ENCODE data around the gene HES4.
"Not testable (repeated sequence)": the region's sequence is repeated elsewhere in the genome, so short reads cannot be mapped to it uniquely, and the experiment has no call there.

Gene HES4

GRCh38 chr1:997993-998744, 1.7 kb downstream of the HES4 start:
- Histone ChIP-seq H3K9me3 (ENCODE audit: control insufficient read depth, insufficient read depth, low read length) (no peaks in the 10 kb centered on the region), H3K4me1 (ENCODE audit: control insufficient read depth, insufficient read depth, low read length) (peaks cover 5% of the 10 kb centered on the region; the same call in 1 of the 2 replicates), H3K27ac (ENCODE audit: low read length) (no peak overlapping the region), H3K4me3 (ENCODE audit: low read length) (peak overlapping the region; percentile 50; the same call in 1 of the 2 replicates), H3K27me3 (ENCODE audit: control insufficient read depth, insufficient read depth, low read length) (peaks cover 24% of the 10 kb centered on the region), H3K36me3 (ENCODE audit: control insufficient read depth, insufficient read depth, low read length) (no peaks in the 10 kb centered on the region; the same call in 1 of the 2 replicates)
- no CpG with 5 or more reads among the region's 75 CpGs for WGBS (ENCODE audit: insufficient coverage, insufficient read length)
- no peak for DNase-seq (ENCODE audit: low read depth, low spot score)

GRCh38 chr1:997713-997992, 2.2 kb downstream of the HES4 start:
- no CpG with 5 or more reads among the region's 3 CpGs for WGBS (ENCODE audit: insufficient coverage, insufficient read length)
- no peaks in the 10 kb centered on the region for H3K9me3 ChIP-seq (ENCODE audit: control insufficient read depth, insufficient read depth, low read length)
- DNase-seq (ENCODE audit: low read depth, low spot score) = no peak
- H3K27me3 ChIP-seq (ENCODE audit: control insufficient read depth, insufficient read depth, low read length) = peaks cover 24% of the 10 kb centered on the region
- H3K36me3 ChIP-seq (ENCODE audit: control insufficient read depth, insufficient read depth, low read length) = no peaks in the 10 kb centered on the region; the same call in 1 of the 2 replicates
- no peak overlapping the region for H3K4me3 ChIP-seq (ENCODE audit: low read length)
- peaks cover 5% of the 10 kb centered on the region; the same call in 1 of the 2 replicates for H3K4me1 ChIP-seq (ENCODE audit: control insufficient read depth, insufficient read depth, low read length)
- no peak overlapping the region for H3K27ac ChIP-seq (ENCODE audit: low read length)

- no peak for DNase-seq (ENCODE audit: low read depth, low spot score)
- H3K36me3 ChIP-seq (ENCODE audit: control insufficient read depth, insufficient read depth, low read length) = no peaks in the 10 kb centered on the region; the same call in 1 of the 2 replicates
- peaks cover 24% of the 10 kb centered on the region for H3K27me3 ChIP-seq (ENCODE audit: control insufficient read depth, insufficient read depth, low read length)
- peaks cover 5% of the 10 kb centered on the region; the same call in 1 of the 2 replicates for H3K4me1 ChIP-seq (ENCODE audit: control insufficient read depth, insufficient read depth, low read length)
- no CpG with 5 or more reads among the region's 24 CpGs for WGBS (ENCODE audit: insufficient coverage, insufficient read length)
- H3K27ac ChIP-seq (ENCODE audit: low read length) = no peak overlapping the region
- no peak overlapping the region for H3K4me3 ChIP-seq (ENCODE audit: low read length)
- H3K9me3 ChIP-seq (ENCODE audit: control insufficient read depth, insufficient read depth, low read length) = no peaks in the 10 kb centered on the region
These were observed 2.8 kb downstream of the HES4 start for GRCh38 chr1:996851-997712.

- H3K4me1 ChIP-seq (ENCODE audit: control insufficient read depth, insufficient read depth, low read length) = peaks cover 5% of the 10 kb centered on the region; the same call in 1 of the 2 replicates
- H3K9me3 ChIP-seq (ENCODE audit: control insufficient read depth, insufficient read depth, low read length) = no peaks in the 10 kb centered on the region
- no peak overlapping the region for H3K27ac ChIP-seq (ENCODE audit: low read length)
- H3K27me3 ChIP-seq (ENCODE audit: control insufficient read depth, insufficient read depth, low read length) = peaks cover 24% of the 10 kb centered on the region
- H3K36me3 ChIP-seq (ENCODE audit: control insufficient read depth, insufficient read depth, low read length) = no peaks in the 10 kb centered on the region; the same call in 1 of the 2 replicates
- DNase-seq (ENCODE audit: low read depth, low spot score) = no peak
- no peak overlapping the region for H3K4me3 ChIP-seq (ENCODE audit: low read length)
- no CpG with 5 or more reads among the region's 30 CpGs for WGBS (ENCODE audit: insufficient coverage, insufficient read length)
These were observed 3.9 kb downstream of the HES4 start for GRCh38 chr1:995665-996633.

- not testable (repeated sequence) for H3K9me3 ChIP-seq (ENCODE audit: control insufficient read depth, insufficient read depth, low read length); H3K4me1 ChIP-seq (ENCODE audit: control insufficient read depth, insufficient read depth, low read length); H3K36me3 ChIP-seq (ENCODE audit: control insufficient read depth, insufficient read depth, low read length); H3K27ac ChIP-seq (ENCODE audit: low read length); DNase-seq (ENCODE audit: low read depth, low spot score); H3K4me3 ChIP-seq (ENCODE audit: low read length)
- WGBS (ENCODE audit: insufficient coverage, insufficient read length) = no CpG with 5 or more reads among the region's 6 CpGs
- peaks cover 24% of the 10 kb centered on the region for H3K27me3 ChIP-seq (ENCODE audit: control insufficient read depth, insufficient read depth, low read length)
These were observed 5.4 kb downstream of the HES4 start for GRCh38 chr1:994546-994945.

GRCh38 chr1:993379-993995, 6.4 kb downstream of the HES4 start:
- no peak overlapping the region for H3K27ac ChIP-seq (ENCODE audit: low read length)
- no peak overlapping the region for H3K4me3 ChIP-seq (ENCODE audit: low read length)
- H3K27me3 ChIP-seq (ENCODE audit: control insufficient read depth, insufficient read depth, low read length) = peaks cover 18% of the 10 kb centered on the region
- H3K4me1 ChIP-seq (ENCODE audit: control insufficient read depth, insufficient read depth, low read length) = 0 out of 2 replicates have a peak, but pooled peaks cover 3% of the 10 kb centered on the region
- WGBS (ENCODE audit: insufficient coverage, insufficient read length) = no CpG with 5 or more reads among the region's 15 CpGs
- DNase-seq (ENCODE audit: low read depth, low spot score) = no peak
- no peaks in the 10 kb centered on the region for H3K9me3 ChIP-seq (ENCODE audit: control insufficient read depth, insufficient read depth, low read length)
- H3K36me3 ChIP-seq (ENCODE audit: control insufficient read depth, insufficient read depth, low read length) = no peaks in the 10 kb centered on the region; the same call in 1 of the 2 replicates

GRCh38 chr1:992362-992761, 7.5 kb downstream of the HES4 start:
- no CpG with 5 or more reads among the region's 7 CpGs for WGBS (ENCODE audit: insufficient coverage, insufficient read length)
- H3K27me3 ChIP-seq (ENCODE audit: control insufficient read depth, insufficient read depth, low read length) = peaks cover 7% of the 10 kb centered on the region
- DNase-seq (ENCODE audit: low read depth, low spot score) = no peak

GRCh38 chr1:991895-992294, 8.0 kb downstream of the HES4 start:
- Histone ChIP-seq H3K27me3 (ENCODE audit: control insufficient read depth, insufficient read depth, low read length) (peaks cover 2% of the 10 kb centered on the region), H3K4me3 (ENCODE audit: low read length) (no peak overlapping the region), H3K36me3 (ENCODE audit: control insufficient read depth, insufficient read depth, low read length) (no peaks in the 10 kb centered on the region), H3K4me1 (ENCODE audit: control insufficient read depth, insufficient read depth, low read length) (no peaks in the 10 kb centered on the region), H3K9me3 (ENCODE audit: control insufficient read depth, insufficient read depth, low read length) (no peaks in the 10 kb centered on the region), H3K27ac (ENCODE audit: low read length) (no peak overlapping the region)
- no CpG with 5 or more reads among the region's 10 CpGs for WGBS (ENCODE audit: insufficient coverage, insufficient read length)
- DNase-seq (ENCODE audit: low read depth, low spot score) = no peak

More at GRCh38 chr1:992362-992761, 7.5 kb downstream of the HES4 start:
- Histone ChIP-seq H3K4me3 (ENCODE audit: low read length) (no peak overlapping the region), H3K36me3 (ENCODE audit: control insufficient read depth, insufficient read depth, low read length) (no peaks in the 10 kb centered on the region), H3K27ac (ENCODE audit: low read length) (no peak overlapping the region), H3K9me3 (ENCODE audit: control insufficient read depth, insufficient read depth, low read length) (no peaks in the 10 kb centered on the region), H3K4me1 (ENCODE audit: control insufficient read depth, insufficient read depth, low read length) (no peaks in the 10 kb centered on the region)

- not testable (repeated sequence) for H3K36me3 ChIP-seq (ENCODE audit: control insufficient read depth, insufficient read depth, low read length); H3K27ac ChIP-seq (ENCODE audit: low read length); H3K9me3 ChIP-seq (ENCODE audit: control insufficient read depth, insufficient read depth, low read length); H3K4me1 ChIP-seq (ENCODE audit: control insufficient read depth, insufficient read depth, low read length); H3K4me3 ChIP-seq (ENCODE audit: low read length); H3K27me3 ChIP-seq (ENCODE audit: control insufficient read depth, insufficient read depth, low read length); DNase-seq (ENCODE audit: low read depth, low spot score)
- no CpG with 5 or more reads among the region's 6 CpGs for WGBS (ENCODE audit: insufficient coverage, insufficient read length)
These were observed 8.6 kb downstream of the HES4 start for GRCh38 chr1:991275-991674.
